ENCODE measurements around the gene ZNF311. TPM values are rescaled to one million over a fixed set of nuclear protein-coding genes. Genes with fewer than 3 reads are reported as not detected.

Gene ZNF311
- polyA plus RNA-seq, 2 donors, result 0.46 to 1.2 TPM

- Histone ChIP-seq H3K27me3 (ENCODE audit: control insufficient read depth in 1 of 2, insufficient read depth in 2 of 2, low read length in 2 of 2) (no peaks in the 10 kb centered on the region), H3K4me1 (ENCODE audit: control insufficient read depth in 2 of 2, insufficient read depth in 2 of 2, low read length in 1 of 2) (no peaks in the 10 kb centered on the region), H3K27ac (ENCODE audit: low read depth in 2 of 2, low read length in 1 of 2) (peak overlapping the region in 1 of 2 donors; percentile 19)
These were observed 11.7 kb upstream of the ZNF311 start for GRCh38 chr6:29016559-29017427.

GRCh38 chr6:29014729-29015608, 9.9 kb upstream of the ZNF311 start:
- H3K4me1 ChIP-seq (ENCODE audit: control insufficient read depth in 2 of 2, insufficient read depth in 2 of 2, low read length in 1 of 2), result peaks cover 0 to 2% of the 10 kb centered on the region in 2 donors
- H3K9me3 ChIP-seq (ENCODE audit: control insufficient read depth in 2 of 2, insufficient read depth in 1 of 2, low read depth in 1 of 2, low read length in 1 of 2), result peaks cover 0 to 4% of the 10 kb centered on the region in 2 donors
- no peaks in the 10 kb centered on the region for H3K36me3 ChIP-seq (ENCODE audit: control insufficient read depth in 2 of 2, insufficient read depth in 2 of 2, low read length in 1 of 2)
- H3K27ac ChIP-seq (ENCODE audit: low read depth in 2 of 2, low read length in 1 of 2), result no peak overlapping the region
- WGBS, 2 donors, result 58% methylated on average over 66 to 79 of the region's 79 CpGs
- H3K4me3 ChIP-seq (ENCODE audit: low read depth in 1 of 2, low read length in 2 of 2), result peak overlapping the region; percentile 4 to 18
- H3K27me3 ChIP-seq (ENCODE audit: control insufficient read depth in 1 of 2, insufficient read depth in 2 of 2, low read length in 2 of 2), result peaks cover 0 to 2% of the 10 kb centered on the region in 2 donors

More at GRCh38 chr6:29016559-29017427, 11.7 kb upstream of the ZNF311 start:
- 0 to 1% methylated on average over 41 of the region's 41 CpGs for WGBS, 2 donors
- peak overlapping the region; percentile 45 to 64 for H3K4me3 ChIP-seq (ENCODE audit: low read depth in 1 of 2, low read length in 2 of 2)
- H3K36me3 ChIP-seq (ENCODE audit: control insufficient read depth in 2 of 2, insufficient read depth in 2 of 2, low read length in 1 of 2), result no peaks in the 10 kb centered on the region
- H3K9me3 ChIP-seq (ENCODE audit: control insufficient read depth in 2 of 2, insufficient read depth in 1 of 2, low read depth in 1 of 2, low read length in 1 of 2), result peaks cover 0 to 4% of the 10 kb centered on the region in 2 donors

- peaks cover 0 to 2% of the 10 kb centered on the region in 2 donors for H3K27me3 ChIP-seq (ENCODE audit: control insufficient read depth in 1 of 2, insufficient read depth in 2 of 2, low read length in 2 of 2)
These were observed 6.2 kb upstream of the ZNF311 start for GRCh38 chr6:29011276-29011734.

GRCh38 chr6:29009358-29009757, 4.2 kb upstream of the ZNF311 start:
- Histone ChIP-seq H3K27me3 (ENCODE audit: control insufficient read depth in 1 of 2, insufficient read depth in 2 of 2, low read length in 2 of 2) (peaks cover 0 to 2% of the 10 kb centered on the region in 2 donors), H3K4me1 (ENCODE audit: control insufficient read depth in 2 of 2, insufficient read depth in 2 of 2, low read length in 1 of 2) (peaks cover 0 to 2% of the 10 kb centered on the region in 2 donors), H3K9me3 (ENCODE audit: control insufficient read depth in 2 of 2, insufficient read depth in 1 of 2, low read depth in 1 of 2, low read length in 1 of 2) (no peaks in the 10 kb centered on the region), H3K36me3 (ENCODE audit: control insufficient read depth in 2 of 2, insufficient read depth in 2 of 2, low read length in 1 of 2) (no peaks in the 10 kb centered on the region), H3K4me3 (ENCODE audit: low read depth in 1 of 2, low read length in 2 of 2) (no peak overlapping the region), H3K27ac (ENCODE audit: low read depth in 2 of 2, low read length in 1 of 2) (no peak overlapping the region)
- 69 to 95% methylated on average over 1 of the region's 1 CpG for WGBS, 2 donors

More at GRCh38 chr6:29011276-29011734, 6.2 kb upstream of the ZNF311 start:
- WGBS, 2 donors, result 1% methylated on average over 29 to 30 of the region's 30 CpGs
- no peaks in the 10 kb centered on the region for H3K36me3 ChIP-seq (ENCODE audit: control insufficient read depth in 2 of 2, insufficient read depth in 2 of 2, low read length in 1 of 2)
- H3K9me3 ChIP-seq (ENCODE audit: control insufficient read depth in 2 of 2, insufficient read depth in 1 of 2, low read depth in 1 of 2, low read length in 1 of 2), result peaks cover 0 to 4% of the 10 kb centered on the region in 2 donors
- peak overlapping the region; percentile 50 to 51 for H3K4me3 ChIP-seq (ENCODE audit: low read depth in 1 of 2, low read length in 2 of 2)
- H3K27ac ChIP-seq (ENCODE audit: low read depth in 2 of 2, low read length in 1 of 2), result peak overlapping the region in 1 of 2 donors; percentile 26
- peaks cover 0 to 2% of the 10 kb centered on the region in 2 donors for H3K4me1 ChIP-seq (ENCODE audit: control insufficient read depth in 2 of 2, insufficient read depth in 2 of 2, low read length in 1 of 2)

GRCh38 chr6:29008089-29008488, 3.0 kb upstream of the ZNF311 start:
- Histone ChIP-seq H3K4me3 (ENCODE audit: low read depth in 1 of 2, low read length in 2 of 2) (no peak overlapping the region), H3K4me1 (ENCODE audit: control insufficient read depth in 2 of 2, insufficient read depth in 2 of 2, low read length in 1 of 2) (peaks cover 0 to 2% of the 10 kb centered on the region in 2 donors), H3K27me3 (ENCODE audit: control insufficient read depth in 1 of 2, insufficient read depth in 2 of 2, low read length in 2 of 2) (peaks cover 0 to 2% of the 10 kb centered on the region in 2 donors), H3K36me3 (ENCODE audit: control insufficient read depth in 2 of 2, insufficient read depth in 2 of 2, low read length in 1 of 2) (no peaks in the 10 kb centered on the region), H3K9me3 (ENCODE audit: control insufficient read depth in 2 of 2, insufficient read depth in 1 of 2, low read depth in 1 of 2, low read length in 1 of 2) (no peaks in the 10 kb centered on the region), H3K27ac (ENCODE audit: low read depth in 2 of 2, low read length in 1 of 2) (no peak overlapping the region)
- WGBS, 2 donors, result 82 to 87% methylated on average over 2 of the region's 2 CpGs

GRCh38 chr6:28996844-28997510, 8.1 kb downstream of the ZNF311 start:
- Histone ChIP-seq H3K27ac (ENCODE audit: low read depth in 2 of 2, low read length in 1 of 2) (no peak overlapping the region), H3K27me3 (ENCODE audit: control insufficient read depth in 1 of 2, insufficient read depth in 2 of 2, low read length in 2 of 2) (no peaks in the 10 kb centered on the region)
- 86 to 87% methylated on average over 2 of the region's 2 CpGs for WGBS, 2 donors

GRCh38 chr6:28995093-28995650, 9.9 kb downstream of the ZNF311 start:
- H3K36me3 ChIP-seq (ENCODE audit: control insufficient read depth in 2 of 2, insufficient read depth in 2 of 2, low read length in 1 of 2), result no peaks in the 10 kb centered on the region
- no peaks in the 10 kb centered on the region for H3K4me1 ChIP-seq (ENCODE audit: control insufficient read depth in 2 of 2, insufficient read depth in 2 of 2, low read length in 1 of 2)
- WGBS, 2 donors, result 93 to 95% methylated on average over 8 of the region's 8 CpGs
- peaks cover 0 to 8% of the 10 kb centered on the region in 2 donors for H3K9me3 ChIP-seq (ENCODE audit: control insufficient read depth in 2 of 2, insufficient read depth in 1 of 2, low read depth in 1 of 2, low read length in 1 of 2)
- H3K27ac ChIP-seq (ENCODE audit: low read depth in 2 of 2, low read length in 1 of 2), result no peak overlapping the region
- H3K27me3 ChIP-seq (ENCODE audit: control insufficient read depth in 1 of 2, insufficient read depth in 2 of 2, low read length in 2 of 2), result no peaks in the 10 kb centered on the region
- no peak overlapping the region for H3K4me3 ChIP-seq (ENCODE audit: low read depth in 1 of 2, low read length in 2 of 2)

More at GRCh38 chr6:28996844-28997510, 8.1 kb downstream of the ZNF311 start:
- no peaks in the 10 kb centered on the region for H3K36me3 ChIP-seq (ENCODE audit: control insufficient read depth in 2 of 2, insufficient read depth in 2 of 2, low read length in 1 of 2)
- no peak overlapping the region for H3K4me3 ChIP-seq (ENCODE audit: low read depth in 1 of 2, low read length in 2 of 2)
- H3K4me1 ChIP-seq (ENCODE audit: control insufficient read depth in 2 of 2, insufficient read depth in 2 of 2, low read length in 1 of 2), result no peaks in the 10 kb centered on the region
- H3K9me3 ChIP-seq (ENCODE audit: control insufficient read depth in 2 of 2, insufficient read depth in 1 of 2, low read depth in 1 of 2, low read length in 1 of 2), result peaks cover 0 to 8% of the 10 kb centered on the region in 2 donors

GRCh38 chr6:28988536-28989311, 16.4 kb downstream of the ZNF311 start:
- no peaks in the 10 kb centered on the region for H3K9me3 ChIP-seq (ENCODE audit: control insufficient read depth in 2 of 2, insufficient read depth in 1 of 2, low read depth in 1 of 2, low read length in 1 of 2)
- no peaks in the 10 kb centered on the region for H3K27me3 ChIP-seq (ENCODE audit: control insufficient read depth in 1 of 2, insufficient read depth in 2 of 2, low read length in 2 of 2)
- no peaks in the 10 kb centered on the region for H3K4me1 ChIP-seq (ENCODE audit: control insufficient read depth in 2 of 2, insufficient read depth in 2 of 2, low read length in 1 of 2)
- no peaks in the 10 kb centered on the region for H3K36me3 ChIP-seq (ENCODE audit: control insufficient read depth in 2 of 2, insufficient read depth in 2 of 2, low read length in 1 of 2)
- H3K27ac ChIP-seq (ENCODE audit: low read depth in 2 of 2, low read length in 1 of 2), result no peak overlapping the region
- WGBS, 2 donors, result 13 to 17% methylated on average over 48 of the region's 48 CpGs
- peak overlapping the region; percentile 0 to 24 for H3K4me3 ChIP-seq (ENCODE audit: low read depth in 1 of 2, low read length in 2 of 2)
